Pons (tissue), 1 donor: ENCODE results near the gene WDR70.
"Not testable (repeated sequence)": the region's sequence is repeated elsewhere in the genome, so short reads cannot be mapped to it uniquely, and the experiment has no call there.

Source experiments
- DNase-seq: peaks from one replicate; pipeline ENCODE4 v3.0.0-alpha.2; 2016; ENCODE audit warnings: low spot score

Gene WDR70

GRCh38 chr5:37570597-37570996 lies 191.5 kb downstream of the WDR70 start:
- no peak for DNase-seq

- no peak for DNase-seq
Measured at GRCh38 chr5:37571985-37572384, 192.9 kb downstream of the WDR70 start.

- DNase-seq = no peak
Measured at GRCh38 chr5:37575541-37576489, 196.7 kb downstream of the WDR70 start.

GRCh38 chr5:37576552-37576951 lies 197.4 kb downstream of the WDR70 start:
- DNase-seq = no peak

GRCh38 chr5:37578176-37578575 lies 199.1 kb downstream of the WDR70 start:
- DNase-seq = no peak

GRCh38 chr5:37580106-37580505 lies 201.0 kb downstream of the WDR70 start:
- DNase-seq = no peak

- no peak for DNase-seq
Measured at GRCh38 chr5:37582202-37582601, 203.1 kb downstream of the WDR70 start.

GRCh38 chr5:37593292-37593691 lies 214.2 kb downstream of the WDR70 start:
- not testable (repeated sequence) for DNase-seq

- DNase-seq = not testable (repeated sequence)
Measured at GRCh38 chr5:37594864-37595263, 215.7 kb downstream of the WDR70 start.

GRCh38 chr5:37598733-37599132 lies 219.6 kb downstream of the WDR70 start:
- DNase-seq = no peak

GRCh38 chr5:37601163-37601562 lies 222.0 kb downstream of the WDR70 start:
- no peak for DNase-seq

GRCh38 chr5:37603072-37603471 lies 224.0 kb downstream of the WDR70 start:
- no peak for DNase-seq

- no peak for DNase-seq
Measured at GRCh38 chr5:37604290-37604689, 225.2 kb downstream of the WDR70 start.

GRCh38 chr5:37606148-37606547 lies 227.0 kb downstream of the WDR70 start:
- no peak for DNase-seq

GRCh38 chr5:37606632-37607248 lies 227.6 kb downstream of the WDR70 start:
- DNase-seq = no peak

GRCh38 chr5:37615184-37615583 lies 236.1 kb downstream of the WDR70 start:
- DNase-seq = no peak

- DNase-seq = no peak
Measured at GRCh38 chr5:37619353-37619752, 240.2 kb downstream of the WDR70 start.

- DNase-seq = not testable (repeated sequence)
Measured at GRCh38 chr5:37622354-37622753, 243.2 kb downstream of the WDR70 start.

GRCh38 chr5:37626266-37626665 lies 247.1 kb downstream of the WDR70 start:
- no peak for DNase-seq

- no peak for DNase-seq
Measured at GRCh38 chr5:37628876-37629275, 249.8 kb downstream of the WDR70 start.

- DNase-seq = no peak
Measured at GRCh38 chr5:37631939-37632338, 252.8 kb downstream of the WDR70 start.

- no peak for DNase-seq
Measured at GRCh38 chr5:37637165-37637845, 258.2 kb downstream of the WDR70 start.

- DNase-seq = no peak
Measured at GRCh38 chr5:37638897-37639296, 259.8 kb downstream of the WDR70 start.
